BLaER1 (cell line): Measurements from ENCODE around the gene CFAP47.
"Not testable (repeated sequence)": the region's sequence is repeated elsewhere in the genome, so short reads cannot be mapped to it uniquely, and the experiment has no call there.

Experiments
- H3K27ac ChIP-seq: shearing (Covaris generic); formaldehyde crosslinking; 2 replicates; pipeline ENCODE4 v1.8.1; 2022
- H3K27me3 ChIP-seq: shearing (Covaris generic); formaldehyde crosslinking; 2 replicates; pipeline ENCODE4 v1.8.1; 2022
- H3K36me3 ChIP-seq: shearing (Covaris generic); formaldehyde crosslinking; 2 replicates; pipeline ENCODE4 v1.8.1; 2022
- H3K4me1 ChIP-seq: shearing (Covaris generic); formaldehyde crosslinking; 2 replicates; pipeline ENCODE4 v1.8.1; 2022
- H3K4me2 ChIP-seq: shearing (Covaris generic); formaldehyde crosslinking; 2 replicates; pipeline ENCODE4 v1.8.1; 2022
- H3K4me3 ChIP-seq: shearing (Covaris generic); formaldehyde crosslinking; 2 replicates; pipeline ENCODE4 v1.8.1; 2022
- H3K9ac ChIP-seq: shearing (Covaris generic); formaldehyde crosslinking; 2 replicates; pipeline ENCODE4 v1.8.1; 2022
- H3K9me3 ChIP-seq: shearing (Covaris generic); formaldehyde crosslinking; 2 replicates; pipeline ENCODE4 v1.8.1; 2022
- H4K20me1 ChIP-seq: shearing (Covaris generic); formaldehyde crosslinking; 2 replicates; pipeline ENCODE4 v1.8.1; 2022
- Cebpa-rat ChIP-seq: shearing (Covaris generic); IDR thresholded peaks from 2 replicates; pipeline ENCODE4 v1.8.1; 2022

CFAP47 gene

GRCh38 chrX:35919536-35920309 is at the start of gene CFAP47:
TSS of gene CFAP47 (plus strand) at chrX:35919734. CDS start at chrX:35919800, 66 bp downstream.
- H4K20me1 ChIP-seq: peaks cover 7% of the 10 kb centered on the region; the same call in 1 of the 2 replicates
- H3K4me1 ChIP-seq: no peaks in the 10 kb centered on the region
- no peaks in the 10 kb centered on the region for H3K36me3 ChIP-seq
- TF ChIP-seq Cebpa-rat: no peak
- peaks cover 7% of the 10 kb centered on the region; the same call in 1 of the 2 replicates for H3K9me3 ChIP-seq
- H3K4me3 ChIP-seq: no peak within 1 kb of the TSS
- no peak within 1 kb of the TSS for H3K4me2 ChIP-seq
- H3K9ac ChIP-seq: no peak within 1 kb of the TSS
- peaks cover 49% of the 10 kb centered on the region for H3K27me3 ChIP-seq
- H3K27ac ChIP-seq: no peak within 1 kb of the TSS

- H3K4me3 ChIP-seq: no peak overlapping the region
- H3K27ac ChIP-seq: no peak overlapping the region
- no peak overlapping the region for H3K9ac ChIP-seq
- H3K9me3 ChIP-seq: no peaks in the 10 kb centered on the region
- no peaks in the 10 kb centered on the region for H3K4me1 ChIP-seq
- H3K36me3 ChIP-seq: no peaks in the 10 kb centered on the region
- H4K20me1 ChIP-seq: no peaks in the 10 kb centered on the region
- H3K27me3 ChIP-seq: peaks cover 46% of the 10 kb centered on the region
- no peak for TF ChIP-seq Cebpa-rat
- H3K4me2 ChIP-seq: no peak overlapping the region
These were observed 38.9 kb upstream of the CFAP47 start for GRCh38 chrX:35880601-35881000.

GRCh38 chrX:35886135-35886534 is 33.4 kb upstream of the CFAP47 start:
- H3K27ac ChIP-seq: no peak overlapping the region
- H3K4me1 ChIP-seq: no peaks in the 10 kb centered on the region
- H3K9me3 ChIP-seq: no peaks in the 10 kb centered on the region
- TF ChIP-seq Cebpa-rat: no peak
- H4K20me1 ChIP-seq: no peaks in the 10 kb centered on the region
- H3K4me3 ChIP-seq: no peak overlapping the region
- H3K4me2 ChIP-seq: no peak overlapping the region
- H3K27me3 ChIP-seq: peaks cover 43% of the 10 kb centered on the region
- H3K36me3 ChIP-seq: no peaks in the 10 kb centered on the region
- no peak overlapping the region for H3K9ac ChIP-seq

GRCh38 chrX:35890699-35891098 is 28.8 kb upstream of the CFAP47 start:
- no peaks in the 10 kb centered on the region for H3K4me1 ChIP-seq
- H3K9me3 ChIP-seq: no peaks in the 10 kb centered on the region
- H3K27ac ChIP-seq: no peak overlapping the region
- no peaks in the 10 kb centered on the region for H3K36me3 ChIP-seq
- H3K4me3 ChIP-seq: no peak overlapping the region
- no peaks in the 10 kb centered on the region for H4K20me1 ChIP-seq
- no peak for TF ChIP-seq Cebpa-rat
- H3K4me2 ChIP-seq: no peak overlapping the region
- no peak overlapping the region for H3K9ac ChIP-seq
- H3K27me3 ChIP-seq: peaks cover 46% of the 10 kb centered on the region

GRCh38 chrX:35986816-35987215 is 67.3 kb downstream of the CFAP47 start:
- not testable (repeated sequence) for H3K27ac ChIP-seq

GRCh38 chrX:36007207-36007606 is 87.7 kb downstream of the CFAP47 start:
- Histone ChIP-seq H3K36me3 (no peaks in the 10 kb centered on the region), H3K27me3 (peaks cover 69% of the 10 kb centered on the region)

More at GRCh38 chrX:35986816-35987215, 67.3 kb downstream of the CFAP47 start:
- not testable (repeated sequence) for H3K9me3 ChIP-seq, H3K9ac ChIP-seq, H4K20me1 ChIP-seq, H3K36me3 ChIP-seq, H3K4me2 ChIP-seq, H3K4me3 ChIP-seq, H3K4me1 ChIP-seq
- peaks cover 72% of the 10 kb centered on the region for H3K27me3 ChIP-seq

GRCh38 chrX:36019125-36019524 is 99.6 kb downstream of the CFAP47 start:
- H3K36me3 ChIP-seq: no peaks in the 10 kb centered on the region
- no peak overlapping the region for H3K9ac ChIP-seq
- no peak overlapping the region for H3K4me2 ChIP-seq
- peaks cover 54% of the 10 kb centered on the region for H3K27me3 ChIP-seq
- no peak overlapping the region for H3K4me3 ChIP-seq
- H3K4me1 ChIP-seq: no peaks in the 10 kb centered on the region
- no peaks in the 10 kb centered on the region for H3K9me3 ChIP-seq
- H3K27ac ChIP-seq: no peak overlapping the region
- TF ChIP-seq Cebpa-rat: no peak
- no peaks in the 10 kb centered on the region for H4K20me1 ChIP-seq

More at GRCh38 chrX:36007207-36007606, 87.7 kb downstream of the CFAP47 start:
- TF ChIP-seq Cebpa-rat: no peak
- no peaks in the 10 kb centered on the region for H4K20me1 ChIP-seq
- no peaks in the 10 kb centered on the region for H3K9me3 ChIP-seq
- H3K4me2 ChIP-seq: no peak overlapping the region
- H3K9ac ChIP-seq: no peak overlapping the region
- H3K4me3 ChIP-seq: no peak overlapping the region
- no peaks in the 10 kb centered on the region for H3K4me1 ChIP-seq
- no peak overlapping the region for H3K27ac ChIP-seq

- Histone ChIP-seq H3K9ac (no peak overlapping the region), H3K36me3 (no peaks in the 10 kb centered on the region), H3K9me3 (no peaks in the 10 kb centered on the region), H3K4me1 (no peaks in the 10 kb centered on the region), H4K20me1 (no peaks in the 10 kb centered on the region), H3K4me3 (no peak overlapping the region), H3K27ac (no peak overlapping the region), H3K27me3 (peaks cover 58% of the 10 kb centered on the region), H3K4me2 (no peak overlapping the region)
- no peak for TF ChIP-seq Cebpa-rat
These were observed 116.0 kb downstream of the CFAP47 start for GRCh38 chrX:36035550-36035949.

- Histone ChIP-seq H3K4me1 (no peaks in the 10 kb centered on the region), H3K27me3 (peaks cover 59% of the 10 kb centered on the region), H3K9me3 (no peaks in the 10 kb centered on the region), H4K20me1 (no peaks in the 10 kb centered on the region), H3K9ac (no peak overlapping the region), H3K4me2 (no peak overlapping the region), H3K4me3 (no peak overlapping the region), H3K27ac (no peak overlapping the region), H3K36me3 (no peaks in the 10 kb centered on the region)
- TF ChIP-seq Cebpa-rat: no peak
These were observed 143.2 kb downstream of the CFAP47 start for GRCh38 chrX:36062778-36063177.

GRCh38 chrX:36071061-36071460 is 151.5 kb downstream of the CFAP47 start:
- no peak overlapping the region for H3K4me3 ChIP-seq
- H3K4me2 ChIP-seq: no peak overlapping the region
- H3K27me3 ChIP-seq: peaks cover 57% of the 10 kb centered on the region
- no peak overlapping the region for H3K27ac ChIP-seq
- H3K36me3 ChIP-seq: no peaks in the 10 kb centered on the region
- no peaks in the 10 kb centered on the region; the same call in 1 of the 2 replicates for H4K20me1 ChIP-seq
- H3K9me3 ChIP-seq: no peaks in the 10 kb centered on the region
- H3K4me1 ChIP-seq: no peaks in the 10 kb centered on the region
- no peak for TF ChIP-seq Cebpa-rat
- H3K9ac ChIP-seq: no peak overlapping the region

GRCh38 chrX:36075009-36075408 is 155.5 kb downstream of the CFAP47 start:
- H3K9ac ChIP-seq, H3K4me3 ChIP-seq, H3K4me2 ChIP-seq, H4K20me1 ChIP-seq, H3K36me3 ChIP-seq, H3K9me3 ChIP-seq, H3K4me1 ChIP-seq, H3K27ac ChIP-seq: not testable (repeated sequence)
- H3K27me3 ChIP-seq: peaks cover 45% of the 10 kb centered on the region
